Heart right ventricle (tissue), 16 donors: Measurements from ENCODE around the gene CDC25C. TPM values are rescaled to one million over a fixed set of nuclear protein-coding genes. Genes with fewer than 3 reads are reported as not detected.

Experiments used
- ATAC-seq, 8 donors: fragments of 200-7000 bp; cut with Tn5 transposase; one replicate each; pipeline ENCODE4 v1.9.1; 2020; ENCODE audit warnings: mild to moderate bottlenecking in 8 of 8, moderate library complexity in 8 of 8, moderate number of reproducible peaks in 1 of 8
- DNase-seq, 2 donors: peaks; one replicate each; pipeline ENCODE4 v3.0.0-alpha.2; 2020
- H3K27ac ChIP-seq, 10 donors: fragments of 200-600 bp; sonication (generic) in 2 of 10; one replicate each; pipeline versions ENCODE4 v1.5.0 to v1.8.0; 2020 to 2022; ENCODE audit warnings: mild to moderate bottlenecking in 3 of 10
- H3K27me3 ChIP-seq, 7 donors: fragments of 200-600 bp; one replicate each; pipeline ENCODE4 v1.8.0; 2021 to 2022; ENCODE audit warnings: mild to moderate bottlenecking in 2 of 7
- H3K36me3 ChIP-seq, 9 donors: fragments of 200-600 bp; sonication (generic) in 1 of 9; one replicate each; pipeline versions ENCODE4 v1.5.0 to v1.8.0; 2020 to 2022; ENCODE audit warnings: mild to moderate bottlenecking in 2 of 9
- H3K4me1 ChIP-seq, 9 donors: fragments of 200-600 bp; sonication (generic) in 1 of 9; one replicate each; pipeline versions ENCODE4 v1.5.0 to v1.8.0; 2020 to 2022; ENCODE audit warnings: mild to moderate bottlenecking in 4 of 9
- H3K4me3 ChIP-seq, 10 donors: fragments of 200-600 bp; sonication (generic) in 2 of 10; one replicate each; pipeline versions ENCODE4 v1.5.0 to v1.8.0; 2020 to 2022; ENCODE audit warnings: mild to moderate bottlenecking in 7 of 10, moderate library complexity in 2 of 10
- H3K9me3 ChIP-seq, 11 donors: fragments of 200-600 bp in 10 of 11; sonication (generic) in 2 of 11; one replicate each; pipeline versions ENCODE4 v1.5.0 to v1.8.0; 2013 to 2022; ENCODE audit warnings: mild to moderate bottlenecking in 2 of 11, control low read depth in 1 of 11, moderate library complexity in 1 of 11
- WGBS, 2 donors: extraction: QIAGEN DNeasy Blood & Tissue Kit; methylation state at CpG; one replicate each; pipeline ENCODE4 v1.1.7; 2013; ENCODE audit warnings: inconsistent platforms in 1 of 2; 5-methylcytosine and 5-hydroxymethylcytosine counted together
- intact Hi-C, 10 donors: fragments of 100-400 bp; cut with DNase I; formaldehyde crosslinking; loops; one replicate each; pipeline versions ENCODE4 v1.11.1 to v1.14.2; 2022
- polyA plus RNA-seq, 2 donors: library from polyadenylated mRNA; stranded (reverse); fragments of 200-250 nt; gene quantifications; one replicate each; pipeline ENCODE4 v1.2.3, GENCODE V29; 2013
- total RNA-seq, 10 donors: library from RNA; stranded (reverse); fragmentation: NEBNext Ultra II Directional in 3 of 10; extraction: Animal tissue kit (Norgen Biotek cat#: 25700) in 3 of 10; gene quantifications; one replicate each; pipeline versions ENCODE4 v1.2.1 to v1.2.4, GENCODE V29; 2021 to 2023
- TF ChIP-seq, protein P1 (sequence below), 9 donors: fragments of 200-600 bp; sonication (generic) in 2 of 9; IDR thresholded peaks; one replicate each; pipeline versions ENCODE4 v1.5.0 to v1.8.0; 2021 to 2022; ENCODE audit warnings: antibody characterized with exemption in 9 of 9, mild to moderate bottlenecking in 5 of 9, moderate library complexity in 1 of 9
- donor health status: Arrhythmogenic right ventricular cardiomyopathy.
- donor health status: ischemic (EF 13 %, LVEDD 7.1; RV severe dilation, severe dysfunction).
- donor health status: healthy with polysubstance abuse.
- donor health status: DM: no; HTN: yes; CAD: no.
- donor health status: DM: no; HTN: no; CAD: no.
- donor health status: ischemic (EF 25% LVEDD 6.9; RV normal size, moderate dysfunction).
- donor health status: ischemic (EF 25% LVEDD 5.7; RV mildly dilated, moderate dysfunction).
- donor health status: healthy.
- donor health status: DM: yes; HTN: yes; CAD: no.
- donor health status: Ischemic cardiomyopathy.
- donor health status: ischemic (EF 35%, LVEDD 5.7; RV mildly dilated, moderate dysfunction).
- donor health status: nonischemic (EF 11% LVEDD 7.7; RV severe dilation, severe dysfunction).
- donor health status: DM: yes; HTN: yes; CAD: no.
- donor health status: PGD.
- donor health status: ischemic (EF 29% LVEDD 5.4; RV normal size, mild dysfunction).
- donor health status: nonischemic (EF 23%, LVEDD 6.1; RV moderate dilation, normal function).

The CDC25C gene
- total and polyA plus RNA-seq, 12 donors: 0.03 to 0.74 (median 0.37) TPM; not detected in 6

DNA sequence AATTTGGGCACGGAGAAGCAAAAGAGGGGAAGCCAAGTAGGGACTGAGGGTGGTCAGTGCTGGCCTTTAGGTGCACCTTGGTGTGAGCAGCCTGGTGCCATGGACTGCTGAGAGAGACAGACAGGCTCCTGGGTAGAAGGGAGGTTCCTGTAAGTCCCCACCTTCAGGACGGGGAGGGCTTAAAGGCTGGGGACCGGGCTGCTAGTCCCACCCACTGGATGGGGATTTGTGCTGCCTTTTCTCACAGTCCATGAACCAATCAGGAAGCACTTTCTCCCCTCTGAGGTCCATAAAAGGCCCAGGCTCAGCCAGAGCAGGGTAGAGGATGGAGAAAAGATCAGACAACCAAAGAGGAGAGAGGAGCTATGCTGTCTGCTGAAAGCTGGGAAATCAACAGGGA, 15.2 kb downstream of the CDC25C start:
- Histone ChIP-seq H3K9me3 (no peaks in the 10 kb centered on the region), H3K27me3 (no peaks in the 10 kb centered on the region), H3K27ac (no peak overlapping the region), H3K4me1 (no peaks in the 10 kb centered on the region), H3K4me3 (no peak overlapping the region), H3K36me3 (peaks cover 0 to 10% (median 0%) of the 10 kb centered on the region in 9 donors)
- ATAC-seq (no peak), DNase-seq (no peak)
- intact Hi-C loops: no loop called here
- TF ChIP-seq, protein P1, sequence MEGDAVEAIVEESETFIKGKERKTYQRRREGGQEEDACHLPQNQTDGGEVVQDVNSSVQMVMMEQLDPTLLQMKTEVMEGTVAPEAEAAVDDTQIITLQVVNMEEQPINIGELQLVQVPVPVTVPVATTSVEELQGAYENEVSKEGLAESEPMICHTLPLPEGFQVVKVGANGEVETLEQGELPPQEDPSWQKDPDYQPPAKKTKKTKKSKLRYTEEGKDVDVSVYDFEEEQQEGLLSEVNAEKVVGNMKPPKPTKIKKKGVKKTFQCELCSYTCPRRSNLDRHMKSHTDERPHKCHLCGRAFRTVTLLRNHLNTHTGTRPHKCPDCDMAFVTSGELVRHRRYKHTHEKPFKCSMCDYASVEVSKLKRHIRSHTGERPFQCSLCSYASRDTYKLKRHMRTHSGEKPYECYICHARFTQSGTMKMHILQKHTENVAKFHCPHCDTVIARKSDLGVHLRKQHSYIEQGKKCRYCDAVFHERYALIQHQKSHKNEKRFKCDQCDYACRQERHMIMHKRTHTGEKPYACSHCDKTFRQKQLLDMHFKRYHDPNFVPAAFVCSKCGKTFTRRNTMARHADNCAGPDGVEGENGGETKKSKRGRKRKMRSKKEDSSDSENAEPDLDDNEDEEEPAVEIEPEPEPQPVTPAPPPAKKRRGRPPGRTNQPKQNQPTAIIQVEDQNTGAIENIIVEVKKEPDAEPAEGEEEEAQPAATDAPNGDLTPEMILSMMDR (IDR thresholded peaks at IDR 0.05): no peak
- WGBS, 2 donors: 70 to 88% methylated on average over 3 of the region's 3 CpGs

DNA sequence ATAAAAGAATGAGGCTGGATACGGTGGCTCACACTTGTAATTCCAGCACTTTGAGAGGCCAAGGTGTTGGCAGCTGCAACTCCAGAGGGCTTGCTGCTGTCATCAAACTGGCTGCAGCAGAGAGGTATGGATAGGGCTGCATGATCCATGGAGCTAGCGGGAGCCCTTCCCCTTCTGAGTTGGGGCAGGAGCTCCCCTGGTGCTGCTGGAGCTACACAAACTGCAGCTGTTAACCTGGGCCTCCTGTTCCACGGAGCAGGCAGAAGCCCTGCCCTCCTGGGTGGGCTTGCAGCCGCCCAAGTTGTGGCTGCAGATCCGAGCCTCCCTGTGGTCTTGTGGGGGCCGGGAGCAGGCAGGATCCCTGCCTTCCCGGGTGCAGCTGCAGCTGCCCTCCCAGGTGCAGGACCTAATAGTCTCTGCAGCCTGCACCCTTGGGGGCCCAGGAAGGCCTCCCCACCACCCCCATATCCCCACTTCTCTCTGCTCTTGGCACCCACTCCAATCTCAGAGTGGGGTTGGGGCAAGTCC, 15.8 kb downstream of the CDC25C start:
- intact Hi-C loops: no loop called here

DNA sequence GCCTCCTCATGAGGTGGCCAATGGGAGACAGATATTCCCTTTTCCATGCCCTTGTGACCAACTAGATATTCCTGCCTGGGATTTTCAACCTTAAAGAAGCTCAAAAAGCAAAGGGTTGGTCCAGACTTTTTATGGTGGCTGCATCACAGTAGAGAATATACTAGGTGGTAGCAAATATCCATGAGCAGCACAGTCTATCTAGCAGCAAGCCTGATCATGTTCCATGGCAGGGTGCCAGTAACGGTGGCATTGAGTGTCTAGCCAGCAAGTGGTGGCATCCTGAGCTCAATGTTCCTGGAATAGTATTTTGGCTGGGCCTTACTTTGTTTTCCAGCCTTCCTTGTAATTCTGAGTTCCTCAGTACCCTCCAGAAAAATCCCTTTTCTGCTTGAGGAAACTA, 25.8 kb downstream of the CDC25C start:
- no peak overlapping the region for H3K4me3 ChIP-seq
- TF ChIP-seq, protein P1 (IDR thresholded peaks at IDR 0.05): peak in 2 of 9 donors; percentile 13 to 35
- H3K9me3 ChIP-seq: no peaks in the 10 kb centered on the region
- no peaks in the 10 kb centered on the region for H3K36me3 ChIP-seq
- H3K27ac ChIP-seq: peak overlapping the region in 2 of 10 donors; percentile 9 to 45
- WGBS, 2 donors: 40 to 47% methylated on average over 1 of the region's 1 CpG
- DNase-seq (peak; percentile 52 to 67), ATAC-seq (peak in 7 of 8 donors; percentile 55 to 96 (median 88))
- peaks cover 0 to 3% (median 0%) of the 10 kb centered on the region in 9 donors for H3K4me1 ChIP-seq
- intact Hi-C loops: no loop called here
- H3K27me3 ChIP-seq: no peaks in the 10 kb centered on the region

More for the DNA sequence above, 15.8 kb downstream of the CDC25C start:
- no peak overlapping the region for H3K27ac ChIP-seq
- no peaks in the 10 kb centered on the region for H3K27me3 ChIP-seq
- H3K4me3 ChIP-seq: no peak overlapping the region
- ATAC-seq (no peak), DNase-seq (no peak)
- WGBS, 2 donors: 89 to 94% methylated on average over 7 of the region's 7 CpGs
- H3K4me1 ChIP-seq: no peaks in the 10 kb centered on the region
- peaks cover 0 to 10% (median 0%) of the 10 kb centered on the region in 9 donors for H3K36me3 ChIP-seq
- no peaks in the 10 kb centered on the region for H3K9me3 ChIP-seq
- TF ChIP-seq, protein P1 (IDR thresholded peaks at IDR 0.05): no peak

DNA sequence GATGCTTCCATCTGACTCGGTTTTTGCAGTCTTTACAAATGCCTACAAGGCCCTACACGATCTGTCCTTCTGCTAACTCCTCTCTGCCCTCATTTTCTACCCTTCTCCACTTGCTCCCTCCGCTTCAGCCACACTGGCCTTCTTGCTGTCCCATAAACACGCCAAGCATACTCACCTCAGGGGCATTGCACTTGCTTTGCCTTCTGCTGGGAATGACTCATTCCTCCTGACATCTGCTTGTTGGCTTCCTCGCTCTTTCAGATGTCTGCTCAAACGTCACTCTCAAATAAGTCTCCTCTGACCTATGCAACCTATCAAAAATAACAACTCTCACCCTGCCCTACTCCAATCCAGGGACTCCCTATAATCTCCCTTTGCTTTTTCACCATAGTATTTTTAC, 28.2 kb downstream of the CDC25C start:
- Histone ChIP-seq H3K36me3 (no peaks in the 10 kb centered on the region), H3K4me3 (no peak overlapping the region), H3K27ac (no peak overlapping the region), H3K9me3 (peaks cover 0 to 5% (median 0%) of the 10 kb centered on the region in 11 donors), H3K4me1 (peaks cover 0 to 3% (median 0%) of the 10 kb centered on the region in 9 donors), H3K27me3 (no peaks in the 10 kb centered on the region)
- no peak for ATAC-seq
- 84 to 89% methylated on average over 6 of the region's 6 CpGs for WGBS, 2 donors
- intact Hi-C loops: no loop called here
- TF ChIP-seq, protein P1 (IDR thresholded peaks at IDR 0.05): no peak
- no peak for DNase-seq
